Measurements from ENCODE around the gene PES1.

- TF ChIP-seq CTCF (conservative IDR thresholded peaks at IDR 0.05 in 1 of 2, IDR thresholded peaks at IDR 0.05 in 1 of 2; ENCODE audit: low read depth in 1 of 2, low read length in 2 of 2) (no peak), EZH2 (IDR thresholded peaks at IDR 0.05; ENCODE audit: low read length, missing control alignments) (no peak)
Measured at GRCh38 chr22:30604723-30605122, 13.0 kb upstream of the PES1 start.

All from fibroblast of lung (primary cell).